ENCODE measurements around the gene ARF4. TPM values are rescaled to one million over a fixed set of nuclear protein-coding genes. Genes with fewer than 3 reads are reported as not detected.

The ARF4 gene
- total RNA-seq, 1 experiment from 2014 or later = 117 TPM

GRCh38 chr3:57624801-57625200 lies 27.7 kb upstream of the ARF4 start:
- no peaks in the 10 kb centered on the region for H3K27me3 Mint-ChIP-seq (ENCODE audit: low read depth)
- H3K9me3 Mint-ChIP-seq = no peaks in the 10 kb centered on the region
- DNase-seq (ENCODE audit: low spot score) (no peak), ATAC-seq (no peak)
- no peak overlapping the region for H3K27ac Mint-ChIP-seq
- ChIA-PET CTCF (no interaction called here), POLR2A (no interaction called here)
- H3K4me1 Mint-ChIP-seq = peaks cover 7% of the 10 kb centered on the region
- TF ChIP-seq TEAD4 (CRISPR knock-in tag; IDR thresholded peaks at IDR 0.05) (no peak), RELA (CRISPR knock-in tag; IDR thresholded peaks at IDR 0.05; ENCODE audit: borderline replicate concordance) (no peak), ZNF121 (CRISPR knock-in tag; IDR thresholded peaks at IDR 0.05) (no peak), NFATC4 (CRISPR knock-in tag; IDR thresholded peaks at IDR 0.05) (no peak), KAT7 (CRISPR knock-in tag; IDR thresholded peaks at IDR 0.05; ENCODE audit: borderline replicate concordance) (no peak), ESRRA (CRISPR knock-in tag; IDR thresholded peaks at IDR 0.05; ENCODE audit: borderline replicate concordance) (no peak), ELF4 (CRISPR knock-in tag; IDR thresholded peaks at IDR 0.05; ENCODE audit: low read depth) (no peak), SMAD4 (CRISPR knock-in tag; IDR thresholded peaks at IDR 0.05) (no peak), PRDM15 (CRISPR knock-in tag; IDR thresholded peaks at IDR 0.05) (no peak), JUN (CRISPR knock-in tag; IDR thresholded peaks at IDR 0.05) (no peak), ZMAT4 (CRISPR knock-in tag; IDR thresholded peaks at IDR 0.05) (no peak), FOXP1 (CRISPR knock-in tag; IDR thresholded peaks at IDR 0.05; ENCODE audit: borderline replicate concordance) (no peak), HMGXB4 (CRISPR knock-in tag; IDR thresholded peaks at IDR 0.05) (no peak), ATF6 (CRISPR knock-in tag; IDR thresholded peaks at IDR 0.05) (no peak), NR2C2 (CRISPR knock-in tag; IDR thresholded peaks at IDR 0.05) (no peak)
- H3K4me3 Mint-ChIP-seq = no peak overlapping the region
- H3K36me3 Mint-ChIP-seq = peaks cover 32% of the 10 kb centered on the region

- H3K4me3 Mint-ChIP-seq = no peak overlapping the region
- peaks cover 16% of the 10 kb centered on the region for H3K36me3 Mint-ChIP-seq
- no peak for ATAC-seq
- ChIA-PET CTCF (no interaction called here), POLR2A (no interaction called here)
- no peak for TF ChIP-seq JUN (CRISPR knock-in tag; IDR thresholded peaks at IDR 0.05)
- TF ChIP-seq ZNF532 (CRISPR knock-in tag; IDR thresholded peaks at IDR 0.05; ENCODE audit: borderline replicate concordance) = no peak
- DNase-seq (ENCODE audit: low spot score) = no peak
- H3K9me3 Mint-ChIP-seq = peaks cover 5% of the 10 kb centered on the region
- H3K4me1 Mint-ChIP-seq = peaks cover 7% of the 10 kb centered on the region
- H3K27ac Mint-ChIP-seq = no peak overlapping the region
- no peaks in the 10 kb centered on the region for H3K27me3 Mint-ChIP-seq (ENCODE audit: low read depth)
Measured at GRCh38 chr3:57622362-57622761, 25.2 kb upstream of the ARF4 start.

Measured in WTC11 (cell line).